Spinal cord (tissue), 10 donors: ENCODE data around the gene TTLL7. TPM values are rescaled to one million over a fixed set of nuclear protein-coding genes. Genes with fewer than 3 reads are reported as not detected.

ENCODE experiments used
- DNase-seq, 6 donors: peaks; one replicate each; pipeline versions ENCODE4 v3.0.0 to v3.0.0-alpha.2; 2013 to 2015; ENCODE audit warnings: low spot score in 6 of 6, low read depth in 4 of 6
- H3K27ac ChIP-seq: one replicate; pipeline ENCODE4 v1.5.1; 2013; ENCODE audit warnings: low read depth, low read length, control low read depth
- H3K27me3 ChIP-seq: one replicate; pipeline ENCODE4 v1.6.1; 2013; ENCODE audit warnings: low read length; ENCODE audit not compliant: control insufficient read depth, insufficient read depth
- H3K36me3 ChIP-seq: one replicate; pipeline ENCODE4 v1.6.1; 2013; ENCODE audit warnings: low read length; ENCODE audit not compliant: control insufficient read depth, insufficient read depth
- H3K4me1 ChIP-seq: one replicate; pipeline ENCODE4 v1.6.1; 2013; ENCODE audit warnings: low read length; ENCODE audit not compliant: control insufficient read depth, insufficient read depth
- H3K4me3 ChIP-seq: one replicate; pipeline ENCODE4 v1.5.1; 2013; ENCODE audit warnings: low read depth, low read length, control low read depth
- H3K9me3 ChIP-seq: one replicate; pipeline ENCODE4 v1.6.1; 2013; ENCODE audit warnings: low read length; ENCODE audit not compliant: control insufficient read depth, insufficient read depth
- WGBS: methylation state at CpG from one replicate; pipeline ENCODE4 v1.1.5; 2013; ENCODE audit warnings: missing lambda C conversion rate; ENCODE audit not compliant: insufficient coverage; 5-methylcytosine and 5-hydroxymethylcytosine counted together
- polyA plus RNA-seq, 2 donors: library from polyadenylated mRNA; unstranded; fragments of 120-200 nt; gene quantifications; one replicate each; pipeline ENCODE4 v1.2.1, GENCODE V29; 2013; ENCODE audit not compliant: insufficient read length in 2 of 2
- total RNA-seq, 2 donors: library from RNA; depleted of rRNA in 1 of 2; stranded (reverse); fragments of 120-200 nt in 1 of 2; fragments of >200 nt in 1 of 2; gene quantifications; one replicate each; pipeline versions ENCODE4 v1.2.3 to v1.2.4, GENCODE V29; 2013 to 2014
- donor health status: healthy.

The TTLL7 gene
- total and polyA plus RNA-seq, 4 donors = 29.0 to 94.0 (median 38.1) TPM

DNA sequence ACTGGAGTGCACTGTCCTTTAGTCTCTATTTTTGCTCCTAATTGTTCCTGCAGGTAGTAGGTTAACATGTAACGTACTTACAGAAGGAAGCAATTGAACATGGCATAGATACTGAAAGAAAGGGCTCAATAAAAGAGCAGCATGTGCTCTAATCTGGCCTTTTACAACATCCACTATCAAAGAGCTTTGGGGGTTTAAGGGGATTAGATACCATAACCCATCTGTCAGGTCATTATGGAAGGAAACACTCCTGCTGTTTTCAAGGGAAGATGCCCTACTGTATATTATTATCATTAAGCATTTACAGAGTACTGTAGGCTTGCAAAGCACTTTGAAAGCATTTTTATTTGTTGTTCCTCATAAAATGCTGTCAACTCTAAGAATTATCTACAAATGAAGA is 152.8 kb downstream of the TTLL7 start:
- H3K9me3 ChIP-seq = no peaks in the 10 kb centered on the region
- no CpG with 5 or more reads among the region's 1 CpG for WGBS
- no peaks in the 10 kb centered on the region for H3K27me3 ChIP-seq
- DNase-seq = peak in 1 of 6 donors; percentile 67
- H3K36me3 ChIP-seq = no peaks in the 10 kb centered on the region
- H3K4me3 ChIP-seq = no peak overlapping the region
- H3K4me1 ChIP-seq = no peaks in the 10 kb centered on the region
- H3K27ac ChIP-seq = no peak overlapping the region

DNA sequence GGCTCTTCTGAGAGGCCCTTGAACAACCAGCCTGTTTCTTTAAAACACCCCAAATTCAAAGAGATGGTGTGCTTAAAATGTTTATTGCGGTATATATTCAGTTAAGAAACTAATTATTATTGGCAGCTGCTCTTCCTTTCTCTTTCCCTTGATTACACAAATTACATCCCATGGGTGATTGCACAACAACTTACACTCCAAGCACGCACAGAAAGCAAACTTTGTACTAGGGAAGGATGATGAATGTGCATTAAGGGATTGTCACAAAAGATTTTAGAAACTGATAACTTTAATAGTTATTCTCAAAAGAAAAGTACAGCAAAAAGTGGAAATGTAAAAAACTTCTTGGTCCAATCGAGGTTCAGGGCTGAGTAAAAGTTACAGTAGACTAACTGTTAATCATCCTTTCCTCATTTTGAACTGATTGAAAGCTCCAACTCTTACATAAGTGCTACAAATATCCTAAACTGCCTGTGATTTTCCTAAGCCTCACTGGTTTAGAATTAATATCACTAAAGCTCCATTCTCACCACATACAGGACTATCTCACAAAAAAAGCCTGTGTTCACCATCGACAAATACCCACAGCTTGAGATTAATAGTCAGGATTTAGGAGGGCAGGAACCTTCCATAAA is 153.4 kb downstream of the TTLL7 start:
- H3K9me3 ChIP-seq = no peaks in the 10 kb centered on the region
- WGBS = 100% methylated on average over 1 of the region's 4 CpGs
- H3K36me3 ChIP-seq = no peaks in the 10 kb centered on the region
- no peaks in the 10 kb centered on the region for H3K27me3 ChIP-seq
- no peaks in the 10 kb centered on the region for H3K4me1 ChIP-seq
- peak in 1 of 6 donors; percentile 33 for DNase-seq
- H3K4me3 ChIP-seq = no peak overlapping the region
- H3K27ac ChIP-seq = no peak overlapping the region

DNA sequence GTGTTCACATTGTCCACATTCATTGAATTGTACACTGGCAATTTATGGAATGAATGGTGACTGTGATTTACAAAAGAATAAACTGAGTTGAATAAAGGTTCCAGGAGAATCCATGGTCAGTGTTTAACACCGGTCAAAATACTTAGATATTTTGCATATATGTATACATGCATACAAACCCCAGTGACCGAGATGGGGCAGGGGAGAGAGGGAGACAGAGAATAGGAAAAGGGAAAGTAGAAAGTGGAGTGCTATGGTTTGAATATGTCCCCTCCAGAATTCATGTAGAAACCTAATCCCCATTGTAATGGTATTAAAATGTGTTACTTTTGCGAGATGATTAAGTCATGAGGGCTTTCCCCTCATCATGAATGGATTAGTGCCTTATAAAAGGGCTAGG is 154.4 kb downstream of the TTLL7 start:
- no peaks in the 10 kb centered on the region for H3K4me1 ChIP-seq
- no CpG with 5 or more reads among the region's 3 CpGs for WGBS

DNA sequence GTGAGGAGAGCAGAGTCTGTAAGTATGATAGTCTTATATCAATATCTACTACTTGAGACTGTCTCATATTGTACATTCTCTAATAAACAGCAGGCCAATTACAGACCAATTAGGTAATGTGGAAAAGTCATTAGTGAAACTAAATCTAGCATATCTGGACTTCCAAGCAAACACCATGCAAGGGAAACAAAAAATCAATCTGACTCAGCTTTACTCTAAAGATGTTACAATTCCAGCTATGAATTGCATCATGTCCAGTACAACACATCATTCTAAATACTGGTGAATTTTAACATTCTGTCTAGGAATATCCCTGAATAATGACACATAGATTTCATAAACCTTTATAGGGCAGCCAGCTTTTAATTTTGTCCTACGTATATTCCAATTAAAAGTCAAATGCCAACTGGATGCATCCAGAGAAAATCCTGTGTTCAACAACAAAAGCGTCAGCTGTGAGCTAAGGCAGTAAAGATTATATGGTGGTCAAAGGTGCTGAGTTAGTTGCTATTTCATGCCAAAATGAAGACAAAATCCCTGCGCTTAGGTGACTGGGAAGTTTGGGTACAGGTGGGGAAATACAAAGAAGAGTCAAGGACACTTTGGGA is 159.3 kb downstream of the TTLL7 start:
- Histone ChIP-seq H3K4me1 (no peaks in the 10 kb centered on the region), H3K9me3 (no peaks in the 10 kb centered on the region), H3K36me3 (no peaks in the 10 kb centered on the region), H3K4me3 (no peak overlapping the region), H3K27ac (no peak overlapping the region), H3K27me3 (no peaks in the 10 kb centered on the region)
- no CpG with 5 or more reads among the region's 3 CpGs for WGBS
- DNase-seq = no peak

More for the DNA sequence above, 154.4 kb downstream of the TTLL7 start:
- Histone ChIP-seq H3K27me3 (no peaks in the 10 kb centered on the region), H3K4me3 (no peak overlapping the region), H3K27ac (no peak overlapping the region), H3K36me3 (no peaks in the 10 kb centered on the region), H3K9me3 (no peaks in the 10 kb centered on the region)
- no peak for DNase-seq

DNA sequence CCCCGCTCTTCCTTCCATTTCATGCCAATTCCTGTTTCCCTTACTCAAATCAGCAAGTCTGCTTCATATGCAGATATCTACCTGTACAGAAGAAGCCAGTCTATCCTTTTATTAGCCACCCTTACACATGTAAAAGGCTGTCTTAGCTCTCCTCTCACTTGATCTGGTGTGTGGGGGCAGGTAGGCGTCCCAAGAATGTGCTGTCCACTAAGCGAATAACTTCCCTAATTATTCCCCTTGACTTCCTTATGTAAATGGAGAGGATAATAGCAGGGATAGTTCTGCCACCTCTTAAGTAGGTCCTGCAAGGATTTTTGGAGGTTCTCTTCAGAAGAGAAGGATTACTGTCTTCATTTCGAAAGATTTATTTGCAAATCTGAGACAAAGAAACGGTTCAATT is 160.4 kb downstream of the TTLL7 start:
- no peaks in the 10 kb centered on the region for H3K9me3 ChIP-seq
- no peaks in the 10 kb centered on the region for H3K36me3 ChIP-seq
- no peaks in the 10 kb centered on the region for H3K4me1 ChIP-seq
- H3K27me3 ChIP-seq = no peaks in the 10 kb centered on the region
- no peak overlapping the region for H3K27ac ChIP-seq
- WGBS = 100% methylated on average over 1 of the region's 5 CpGs
- no peak overlapping the region for H3K4me3 ChIP-seq
- no peak for DNase-seq

DNA sequence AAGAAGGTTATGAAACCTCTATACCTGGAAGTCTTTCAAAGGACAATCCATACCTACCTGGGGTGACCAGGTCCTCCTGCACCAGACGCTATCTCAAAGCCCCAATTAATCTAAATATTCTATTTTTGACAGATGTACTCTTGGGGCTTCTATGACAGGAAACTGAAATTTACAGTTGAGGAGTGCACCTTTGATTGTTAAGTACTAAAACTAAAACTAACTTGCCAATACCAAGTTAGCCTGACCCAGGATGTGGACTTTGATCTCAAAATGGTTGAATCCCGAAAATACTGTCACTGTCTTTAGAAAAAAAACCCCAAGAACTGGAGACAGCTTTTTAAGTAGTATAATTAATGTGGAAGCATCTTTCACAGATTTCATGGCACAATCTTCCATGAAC is 162.4 kb downstream of the TTLL7 start:
- no CpG with 5 or more reads among the region's 2 CpGs for WGBS
- no peak for DNase-seq
- Histone ChIP-seq H3K27ac (no peak overlapping the region), H3K27me3 (no peaks in the 10 kb centered on the region), H3K9me3 (no peaks in the 10 kb centered on the region), H3K4me1 (no peaks in the 10 kb centered on the region), H3K36me3 (no peaks in the 10 kb centered on the region), H3K4me3 (no peak overlapping the region)

DNA sequence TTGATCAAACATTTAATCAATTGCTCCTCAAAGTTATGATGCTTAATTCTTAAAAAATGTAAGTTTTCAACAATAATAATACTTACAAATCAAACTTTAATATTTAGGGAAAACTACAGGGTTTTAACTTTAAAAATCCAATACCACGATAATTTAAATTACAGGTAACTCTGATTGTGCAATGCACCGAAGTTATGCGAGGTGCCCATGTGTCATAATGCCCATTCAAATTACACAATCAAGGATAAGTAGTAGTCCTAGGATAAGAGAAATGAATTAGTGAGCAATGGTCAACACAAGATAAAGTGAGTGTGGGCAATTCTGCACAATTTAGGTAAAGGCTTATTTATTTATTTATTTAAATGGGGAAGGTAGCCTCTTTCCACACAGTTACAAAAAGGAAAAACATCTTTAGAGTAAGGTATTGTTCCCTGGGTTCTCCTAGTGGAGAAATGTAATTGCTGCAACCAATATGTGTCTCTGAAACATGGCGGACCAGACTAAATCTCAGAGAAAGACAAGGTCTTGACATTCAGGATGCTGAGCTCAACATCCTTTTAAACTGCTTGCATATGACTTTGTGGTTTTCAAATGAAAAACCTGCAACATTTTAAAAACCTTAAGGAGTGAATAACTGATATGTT is 164.2 kb downstream of the TTLL7 start:
- Histone ChIP-seq H3K4me3 (no peak overlapping the region), H3K4me1 (no peaks in the 10 kb centered on the region), H3K27ac (no peak overlapping the region), H3K36me3 (no peaks in the 10 kb centered on the region), H3K9me3 (no peaks in the 10 kb centered on the region), H3K27me3 (no peaks in the 10 kb centered on the region)
- no CpG with 5 or more reads among the region's 4 CpGs for WGBS
- DNase-seq = no peak

DNA sequence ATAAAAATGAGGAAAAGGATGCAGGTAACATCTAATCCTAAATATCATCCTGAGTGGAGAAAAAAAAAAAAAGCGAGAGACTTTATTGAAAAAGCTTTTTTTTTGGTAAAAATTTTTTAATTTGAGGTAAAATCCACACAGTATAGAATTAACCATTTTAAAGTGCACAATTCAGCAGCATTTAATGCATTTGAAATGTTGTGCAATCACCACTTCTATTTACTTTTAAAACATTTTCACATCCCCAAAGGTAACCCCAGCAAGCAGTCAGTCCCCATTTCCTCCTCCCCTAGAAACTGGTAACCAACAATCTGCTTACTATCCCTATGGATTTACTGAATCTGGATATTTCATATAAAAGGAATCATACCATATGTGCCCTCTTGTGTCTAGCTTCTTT is 166.7 kb downstream of the TTLL7 start:
- no peak overlapping the region for H3K27ac ChIP-seq
- H3K9me3 ChIP-seq = no peaks in the 10 kb centered on the region
- H3K36me3 ChIP-seq = no peaks in the 10 kb centered on the region
- DNase-seq = no peak
- no peaks in the 10 kb centered on the region for H3K4me1 ChIP-seq
- no peaks in the 10 kb centered on the region for H3K27me3 ChIP-seq
- no CpG with 5 or more reads among the region's 1 CpG for WGBS
- H3K4me3 ChIP-seq = no peak overlapping the region

DNA sequence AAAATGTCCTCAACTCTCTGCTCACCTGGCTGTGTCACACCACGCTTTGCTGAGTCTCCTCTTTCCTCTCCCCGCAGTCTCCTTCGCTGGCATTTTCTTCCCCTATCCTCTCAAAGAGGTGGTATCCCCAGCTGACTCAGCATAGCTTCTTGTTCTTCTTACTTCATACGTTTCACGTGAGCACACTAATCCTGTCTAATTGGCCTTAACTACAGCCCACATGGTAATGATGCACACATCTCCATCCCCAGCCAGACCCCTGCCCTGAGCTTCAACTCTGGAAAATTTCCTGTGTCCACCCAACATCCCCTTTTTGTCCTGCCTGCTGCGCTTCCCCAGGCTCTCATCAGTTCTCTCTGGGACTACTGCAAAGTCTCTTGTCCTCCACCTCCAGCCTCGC is 169.8 kb downstream of the TTLL7 start:
- Histone ChIP-seq H3K4me1 (no peaks in the 10 kb centered on the region), H3K4me3 (no peak overlapping the region), H3K27ac (no peak overlapping the region), H3K27me3 (no peaks in the 10 kb centered on the region), H3K36me3 (no peaks in the 10 kb centered on the region), H3K9me3 (no peaks in the 10 kb centered on the region)
- no peak for DNase-seq
- WGBS = 91% methylated on average over 7 of the region's 7 CpGs

DNA sequence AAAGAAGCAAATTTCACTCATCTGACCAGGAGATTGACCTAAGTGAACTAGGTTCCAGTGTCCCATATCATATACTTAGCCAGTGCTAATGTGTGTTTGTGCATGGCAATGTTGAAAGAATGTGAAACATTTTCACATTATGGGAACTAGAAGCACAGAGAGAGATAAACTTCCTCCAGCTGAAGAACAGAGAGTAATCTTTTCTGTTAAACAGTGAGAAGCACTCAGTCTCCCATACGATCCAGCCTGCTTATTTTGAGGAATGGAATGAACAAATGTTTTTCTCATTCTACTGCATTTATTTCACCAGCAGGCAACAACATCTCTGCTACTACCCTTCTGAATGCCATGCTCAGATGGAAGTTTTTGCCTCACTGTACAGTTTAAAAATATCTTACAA is 170.5 kb downstream of the TTLL7 start:
- no CpG with 5 or more reads among the region's 1 CpG for WGBS
- H3K27me3 ChIP-seq = no peaks in the 10 kb centered on the region
- no peak for DNase-seq
- H3K4me3 ChIP-seq = no peak overlapping the region
- H3K9me3 ChIP-seq = no peaks in the 10 kb centered on the region
- no peaks in the 10 kb centered on the region for H3K4me1 ChIP-seq
- H3K36me3 ChIP-seq = no peaks in the 10 kb centered on the region
- no peak overlapping the region for H3K27ac ChIP-seq
